Adrenal gland (tissue), 12 donors: ENCODE data around the gene VRK1. TPM values are rescaled to one million over a fixed set of nuclear protein-coding genes. Genes with fewer than 3 reads are reported as not detected.

Experiments used
- DNase-seq, 7 donors: peaks; one replicate each; pipeline ENCODE4 v3.0.0-alpha.2; 2019 to 2020
- H3K27ac ChIP-seq, 5 donors: fragments of 200-600 bp; sonication (generic) in 4 of 5; 1 replicate in 3 of 5; 2 replicates in 2 of 5; pipeline versions ENCODE4 v1.5.1 to v1.8.0; 2016 to 2020; ENCODE audit warnings: mild to moderate bottlenecking in 1 of 5
- H3K27me3 ChIP-seq: fragments of 200-600 bp; 2 replicates; pipeline ENCODE4 v1.8.0; 2021
- H3K36me3 ChIP-seq, 2 donors: fragments of 200-600 bp; replicated peaks in 1 of 2; 1 replicate in 1 of 2; 2 replicates in 1 of 2; pipeline versions ENCODE4 v1.5.1 to v1.8.0; 2018 to 2022
- H3K4me1 ChIP-seq, 2 donors: fragments of 200-600 bp; replicated peaks in 1 of 2; 1 replicate in 1 of 2; 2 replicates in 1 of 2; pipeline versions ENCODE4 v1.5.1 to v1.8.0; 2018 to 2021
- H3K4me3 ChIP-seq, 4 donors: fragments of 200-600 bp; sonication (generic) in 3 of 4; one replicate each; pipeline ENCODE4 v1.5.1; 2016 to 2018
- H3K9me3 ChIP-seq, 3 donors: fragments of 200-600 bp; sonication (generic) in 1 of 3; replicated peaks in 1 of 3; 1 replicate in 2 of 3; 2 replicates in 1 of 3; pipeline versions ENCODE4 v1.5.1 to v1.8.0; 2016 to 2021
- POLR2A ChIP-seq, 2 donors: fragments of 450-650 bp; IDR thresholded peaks; one replicate each; pipeline ENCODE4 v1.6.1; 2017; ENCODE audit warnings: antibody characterized with exemption in 2 of 2, mild to moderate bottlenecking in 2 of 2, moderate library complexity in 1 of 2
- WGBS, 4 donors: extraction: QIAGEN DNeasy Blood & Tissue Kit in 2 of 4; methylation state at CpG; one replicate each; pipeline versions ENCODE4 v1.1.5 to v1.1.7; 2013 to 2017; 5-methylcytosine and 5-hydroxymethylcytosine counted together
- intact Hi-C, 2 donors: fragments of 100-400 bp; cut with DNase I; formaldehyde crosslinking; loops; one replicate each; pipeline versions ENCODE4 v1.14.1 to v1.15.0; 2022 to 2023
- polyA plus RNA-seq, 3 donors: library from polyadenylated mRNA; stranded (reverse); fragments of 200-250 nt in 2 of 3; fragments of 350-450 nt in 1 of 3; fragmentation: Illumina TruSeq in 1 of 3; extraction: RNeasy Lipid Tissue Mini Kit (QIAGEN cat#74804) in 1 of 3; gene quantifications; one replicate each; pipeline ENCODE4 v1.2.3, GENCODE V29; 2013 to 2014
- total RNA-seq, 9 donors: library from RNA; depleted of rRNA in 4 of 9; stranded (reverse); fragments of >200 nt in 4 of 9; fragments of 120-200 nt in 1 of 9; fragmentation: NEBNext Ultra II Directional in 1 of 9; extraction: Animal tissue kit (Norgen Biotek cat#: 25700) in 1 of 9; gene quantifications; one replicate each; pipeline versions ENCODE4 v1.1.0 to v1.2.4, GENCODE V29; 2013 to 2023
- TF ChIP-seq, protein P1 (sequence below), 6 experiments: fragments of 450-650 bp in 4 of 6; fragments of 200-600 bp in 2 of 6; sonication (generic) in 1 of 6; IDR thresholded peaks; 1 replicate in 5 of 6; 2 replicates in 1 of 6; pipeline versions ENCODE4 v1.5.1 to v1.8.0; 2016 to 2021; ENCODE audit warnings: antibody characterized with exemption in 6 of 6, mild to moderate bottlenecking in 2 of 6, moderate library complexity in 1 of 6
- donor health status: healthy with polysubstance abuse.
- donor health status: Bipolar disorder and iron deficiency.
- donor health status: DM: yes; HTN: yes; CAD: no.
- donor health status: DM: no; HTN: no; CAD: no.
- donor health status: DM: no; HTN: no; CAD: no.
- donor health status: DM: yes; HTN: yes; CAD: no.

Gene VRK1
- total and polyA plus RNA-seq, 12 donors: 2.9 to 25.5 (median 7.0) TPM

GRCh38 chr14:96863327-96863985 is 66.3 kb downstream of the VRK1 start:
- H3K9me3 ChIP-seq: no peaks in the 10 kb centered on the region
- no peaks in the 10 kb centered on the region for H3K27me3 ChIP-seq
- WGBS, 4 donors: 70 to 78% (median 74%) methylated on average over 5 of the region's 5 CpGs
- DNase-seq: no peak
- H3K27ac ChIP-seq: no peak overlapping the region
- TF ChIP-seq, protein P1, sequence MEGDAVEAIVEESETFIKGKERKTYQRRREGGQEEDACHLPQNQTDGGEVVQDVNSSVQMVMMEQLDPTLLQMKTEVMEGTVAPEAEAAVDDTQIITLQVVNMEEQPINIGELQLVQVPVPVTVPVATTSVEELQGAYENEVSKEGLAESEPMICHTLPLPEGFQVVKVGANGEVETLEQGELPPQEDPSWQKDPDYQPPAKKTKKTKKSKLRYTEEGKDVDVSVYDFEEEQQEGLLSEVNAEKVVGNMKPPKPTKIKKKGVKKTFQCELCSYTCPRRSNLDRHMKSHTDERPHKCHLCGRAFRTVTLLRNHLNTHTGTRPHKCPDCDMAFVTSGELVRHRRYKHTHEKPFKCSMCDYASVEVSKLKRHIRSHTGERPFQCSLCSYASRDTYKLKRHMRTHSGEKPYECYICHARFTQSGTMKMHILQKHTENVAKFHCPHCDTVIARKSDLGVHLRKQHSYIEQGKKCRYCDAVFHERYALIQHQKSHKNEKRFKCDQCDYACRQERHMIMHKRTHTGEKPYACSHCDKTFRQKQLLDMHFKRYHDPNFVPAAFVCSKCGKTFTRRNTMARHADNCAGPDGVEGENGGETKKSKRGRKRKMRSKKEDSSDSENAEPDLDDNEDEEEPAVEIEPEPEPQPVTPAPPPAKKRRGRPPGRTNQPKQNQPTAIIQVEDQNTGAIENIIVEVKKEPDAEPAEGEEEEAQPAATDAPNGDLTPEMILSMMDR (IDR thresholded peaks at IDR 0.05): no peak
- TF ChIP-seq POLR2A (IDR thresholded peaks at IDR 0.05): no peak
- intact Hi-C loops: no loop called here
- no peaks in the 10 kb centered on the region for H3K36me3 ChIP-seq
- peaks cover 0 to 15% of the 10 kb centered on the region in 2 donors for H3K4me1 ChIP-seq
- H3K4me3 ChIP-seq: no peak overlapping the region

GRCh38 chr14:96863986-96864330 is 66.8 kb downstream of the VRK1 start:
- DNase-seq: no peak
- TF ChIP-seq, protein P1 (IDR thresholded peaks at IDR 0.05): no peak
- no peak for TF ChIP-seq POLR2A (IDR thresholded peaks at IDR 0.05)
- no peak overlapping the region for H3K4me3 ChIP-seq
- no peaks in the 10 kb centered on the region for H3K36me3 ChIP-seq
- intact Hi-C loops: no loop called here
- peaks cover 0 to 15% of the 10 kb centered on the region in 2 donors for H3K4me1 ChIP-seq
- H3K27ac ChIP-seq: no peak overlapping the region
- H3K9me3 ChIP-seq: no peaks in the 10 kb centered on the region
- WGBS, 4 donors: 94 to 99% (median 97%) methylated on average over 3 of the region's 3 CpGs
- no peaks in the 10 kb centered on the region for H3K27me3 ChIP-seq

DNA sequence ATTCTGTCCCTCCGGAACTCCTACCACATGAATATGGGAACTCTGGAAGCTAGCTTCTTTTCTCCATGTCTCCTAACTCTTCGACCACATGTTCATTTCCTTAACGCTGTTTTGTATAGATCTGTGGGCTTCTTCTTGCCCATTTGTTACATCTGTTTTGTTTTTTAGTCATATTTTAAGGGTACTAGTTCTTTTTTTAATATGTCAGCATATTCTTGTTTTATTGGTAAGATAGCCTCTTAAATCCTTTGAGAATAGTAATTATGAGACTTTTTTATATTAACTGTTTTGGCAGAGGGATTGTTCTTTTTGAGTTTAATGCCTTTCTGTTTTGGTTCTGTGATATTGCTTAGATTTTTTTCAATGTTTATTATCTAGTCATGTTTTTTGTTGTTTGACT is 70.5 kb downstream of the VRK1 start:
- TF ChIP-seq, protein P1 (IDR thresholded peaks at IDR 0.05): no peak
- TF ChIP-seq POLR2A (IDR thresholded peaks at IDR 0.05): no peak
- 87 to 93% (median 89%) methylated on average over 3 of the region's 3 CpGs for WGBS, 4 donors
- intact Hi-C loops: no loop called here
- no peaks in the 10 kb centered on the region for H3K9me3 ChIP-seq
- H3K4me3 ChIP-seq: no peak overlapping the region
- no peak overlapping the region for H3K27ac ChIP-seq
- H3K27me3 ChIP-seq: no peaks in the 10 kb centered on the region
- no peaks in the 10 kb centered on the region for H3K36me3 ChIP-seq
- no peak for DNase-seq
- peaks cover 0 to 2% of the 10 kb centered on the region in 2 donors for H3K4me1 ChIP-seq

DNA sequence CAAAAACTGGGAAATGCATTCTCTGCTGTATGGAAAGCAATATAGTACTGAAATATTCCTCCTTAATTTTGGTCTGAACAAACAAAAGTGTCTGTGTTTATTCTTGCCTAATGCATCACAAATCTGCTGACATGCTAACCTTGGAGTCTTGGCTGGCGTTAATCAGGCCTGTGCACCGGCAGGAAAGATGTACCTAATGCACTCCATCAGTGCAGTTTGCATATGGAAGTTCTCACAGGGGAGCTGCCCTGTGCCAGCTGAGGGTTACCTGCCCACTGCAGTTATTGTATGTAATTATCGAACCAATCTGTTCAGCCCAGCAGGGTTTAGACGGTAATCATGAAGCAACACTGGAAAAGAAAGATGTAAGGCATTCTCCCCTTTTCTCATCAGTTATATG is 76.9 kb downstream of the VRK1 start:
- H3K27ac ChIP-seq: no peak overlapping the region
- intact Hi-C loops: no loop called here
- H3K36me3 ChIP-seq: no peaks in the 10 kb centered on the region
- DNase-seq: no peak
- no peaks in the 10 kb centered on the region for H3K27me3 ChIP-seq
- H3K9me3 ChIP-seq: no peaks in the 10 kb centered on the region
- no peak for TF ChIP-seq POLR2A (IDR thresholded peaks at IDR 0.05)
- TF ChIP-seq, protein P1 (IDR thresholded peaks at IDR 0.05): no peak
- no peaks in the 10 kb centered on the region for H3K4me1 ChIP-seq
- no peak overlapping the region for H3K4me3 ChIP-seq
- WGBS, 4 donors: 73 to 81% (median 76%) methylated on average over 4 of the region's 4 CpGs
